ENCODE measurements around the gene CHRM2.

DNA sequence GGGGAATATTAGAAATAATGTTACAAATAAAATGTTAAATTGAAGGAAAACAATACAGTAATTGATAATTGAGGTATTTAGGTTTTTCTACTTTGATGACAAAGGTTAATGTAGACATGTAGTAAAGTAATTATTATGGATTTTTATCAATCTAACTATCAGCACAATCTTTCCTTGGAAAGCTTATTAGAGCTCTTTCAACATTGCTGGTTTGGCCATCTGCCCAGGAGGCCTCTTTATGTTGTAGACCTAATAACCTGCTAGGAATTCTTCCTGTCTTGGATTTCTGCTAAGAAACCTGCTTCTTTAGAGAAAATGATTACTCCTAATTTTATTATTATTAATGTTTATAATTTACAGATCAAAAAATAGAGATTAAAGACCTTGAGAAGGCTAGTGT lies 78.9 kb downstream of the CHRM2 start:
- TF ChIP-seq EZH2 (IDR thresholded peaks at IDR 0.05) (no peak), POLR2AphosphoS5 (IDR thresholded peaks at IDR 0.05; ENCODE audit: borderline replicate concordance, low read depth, low read length) (no peak)
